Smooth muscle cell (in vitro differentiated cells): Measurements from ENCODE around the gene LAMA4. TPM values are rescaled to one million over a fixed set of nuclear protein-coding genes. Genes with fewer than 3 reads are reported as not detected.

Experiments
- DNase-seq: peaks from one replicate; lab custom pipeline; 2025; ENCODE audit not compliant: unreplicated experiment; lab: John Stamatoyannopoulos, UW
- H2AFZ ChIP-seq: fragments of 200-600 bp; sonication (generic); 2 replicates; pipeline ENCODE4 v1.6.0; 2016; ENCODE audit warnings: antibody characterized with exemption, low read depth, mild to moderate bottlenecking
- H3F3A ChIP-seq: fragments of 200-600 bp; sonication (generic); 2 replicates; pipeline ENCODE4 v1.6.0; 2017; ENCODE audit warnings: antibody characterized with exemption, low read depth
- H3K27ac ChIP-seq: fragments of 200-600 bp; sonication (generic); 2 replicates; pipeline ENCODE4 v1.5.1; 2016; ENCODE audit warnings: low read depth, mild to moderate bottlenecking
- H3K27me3 ChIP-seq: fragments of 200-600 bp; sonication (generic); 2 replicates; pipeline ENCODE4 v1.6.1; 2016; ENCODE audit warnings: low read depth, mild to moderate bottlenecking
- H3K36me3 ChIP-seq: fragments of 200-600 bp; sonication (generic); 2 replicates; pipeline ENCODE4 v1.5.1; 2016; ENCODE audit warnings: low read depth
- H3K4me1 ChIP-seq: fragments of 200-600 bp; sonication (generic); 2 replicates; pipeline ENCODE4 v1.5.1; 2016; ENCODE audit warnings: low read depth
- H3K4me2 ChIP-seq: fragments of 200-600 bp; sonication (generic); 2 replicates; pipeline ENCODE4 v1.6.0; 2016; ENCODE audit warnings: mild to moderate bottlenecking
- H3K4me3 ChIP-seq: fragments of 200-600 bp; sonication (generic); 2 replicates; pipeline ENCODE4 v1.5.1; 2016; ENCODE audit warnings: mild to moderate bottlenecking
- H3K79me2 ChIP-seq: fragments of 200-600 bp; sonication (generic); 2 replicates; pipeline ENCODE4 v1.6.0; 2016; ENCODE audit warnings: low read depth, mild to moderate bottlenecking
- H3K9ac ChIP-seq: fragments of 200-600 bp; sonication (generic); 2 replicates; pipeline ENCODE4 v1.6.0; 2016; ENCODE audit warnings: low read depth
- H3K9me3 ChIP-seq: fragments of 200-600 bp; sonication (generic); replicated peaks from 2 replicates; pipeline ENCODE4 v1.5.1; 2016; ENCODE audit warnings: low read depth
- H4K20me1 ChIP-seq: fragments of 200-600 bp; sonication (generic); 2 replicates; pipeline ENCODE4 v1.6.0; 2016; ENCODE audit warnings: low read depth
- WGBS: methylation state at CpG from one replicate; pipeline ENCODE4 v1.1.7; 2016; ENCODE audit warnings: low lambda C conversion rate; 5-methylcytosine and 5-hydroxymethylcytosine counted together
- polyA plus RNA-seq: library from polyadenylated mRNA; unstranded; fragments of >200 nt; fragmentation: Nextera tagmentation; extraction: Ambion mirVana; gene quantifications from 2 replicates; pipeline ENCODE4 v1.2.1, GENCODE V29; 2016
- total RNA-seq: library from RNA; depleted of rRNA; stranded (reverse); fragments of >200 nt; gene quantifications from 2 replicates; pipeline ENCODE4 v1.2.3, GENCODE V29; 2014
- TF ChIP-seq, protein P1 (sequence below): fragments of 200-600 bp; sonication (generic); IDR thresholded peaks from 2 replicates; pipeline ENCODE4 v1.5.1; 2017; ENCODE audit warnings: borderline replicate concordance, mild to moderate bottlenecking, antibody characterized with exemption; ENCODE audit not compliant: insufficient read depth, poor library complexity, severe bottlenecking

LAMA4 gene
- total and polyA plus RNA-seq, 2 experiments from 2014 or later = 9.1 to 29.4 TPM

DNA sequence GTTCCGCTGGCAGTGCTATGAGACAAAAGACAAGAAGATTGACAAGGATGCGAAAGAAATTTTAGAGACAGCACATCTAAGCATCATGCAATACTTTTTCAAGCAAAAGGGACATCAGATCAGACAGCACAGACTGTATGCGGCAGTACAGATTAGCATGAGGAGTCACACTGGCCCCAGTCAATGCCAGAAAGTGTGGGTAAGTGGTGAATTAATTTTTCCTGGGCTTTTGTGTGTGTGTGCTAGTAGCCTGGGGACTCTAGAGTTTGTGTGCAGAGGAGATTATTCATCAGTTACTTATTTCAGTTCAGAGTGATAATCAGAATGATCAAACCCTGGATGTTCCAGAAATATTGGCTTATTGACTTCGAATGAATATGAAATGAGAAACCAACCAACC, 47.2 kb downstream of the LAMA4 start:
- H3K4me3 ChIP-seq = no peak overlapping the region

GRCh38 chr6:112206110-112206458, 48.3 kb downstream of the LAMA4 start:
- H3K9ac ChIP-seq = no peak overlapping the region
- H3K79me2 ChIP-seq = no peaks in the 10 kb centered on the region

More for the DNA sequence above, 47.2 kb downstream of the LAMA4 start:
- Histone ChIP-seq H3K4me1 (peaks cover 11% of the 10 kb centered on the region), H3K9me3 (no peaks in the 10 kb centered on the region), H2AFZ (no peak overlapping the region), H3K36me3 (no peaks in the 10 kb centered on the region), H3F3A (no peaks in the 10 kb centered on the region), H4K20me1 (no peaks in the 10 kb centered on the region), H3K27me3 (no peaks in the 10 kb centered on the region), H3K27ac (no peak overlapping the region), H3K9ac (no peak overlapping the region), H3K79me2 (no peaks in the 10 kb centered on the region), H3K4me2 (no peak overlapping the region)
- 92% methylated on average over 4 of the region's 4 CpGs for WGBS
- TF ChIP-seq, protein P1, sequence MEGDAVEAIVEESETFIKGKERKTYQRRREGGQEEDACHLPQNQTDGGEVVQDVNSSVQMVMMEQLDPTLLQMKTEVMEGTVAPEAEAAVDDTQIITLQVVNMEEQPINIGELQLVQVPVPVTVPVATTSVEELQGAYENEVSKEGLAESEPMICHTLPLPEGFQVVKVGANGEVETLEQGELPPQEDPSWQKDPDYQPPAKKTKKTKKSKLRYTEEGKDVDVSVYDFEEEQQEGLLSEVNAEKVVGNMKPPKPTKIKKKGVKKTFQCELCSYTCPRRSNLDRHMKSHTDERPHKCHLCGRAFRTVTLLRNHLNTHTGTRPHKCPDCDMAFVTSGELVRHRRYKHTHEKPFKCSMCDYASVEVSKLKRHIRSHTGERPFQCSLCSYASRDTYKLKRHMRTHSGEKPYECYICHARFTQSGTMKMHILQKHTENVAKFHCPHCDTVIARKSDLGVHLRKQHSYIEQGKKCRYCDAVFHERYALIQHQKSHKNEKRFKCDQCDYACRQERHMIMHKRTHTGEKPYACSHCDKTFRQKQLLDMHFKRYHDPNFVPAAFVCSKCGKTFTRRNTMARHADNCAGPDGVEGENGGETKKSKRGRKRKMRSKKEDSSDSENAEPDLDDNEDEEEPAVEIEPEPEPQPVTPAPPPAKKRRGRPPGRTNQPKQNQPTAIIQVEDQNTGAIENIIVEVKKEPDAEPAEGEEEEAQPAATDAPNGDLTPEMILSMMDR = no peak
- no peak for DNase-seq

GRCh38 chr6:112205427-112206109, 48.8 kb downstream of the LAMA4 start:
- Histone ChIP-seq H3F3A (no peaks in the 10 kb centered on the region), H3K4me3 (no peak overlapping the region), H3K27me3 (no peaks in the 10 kb centered on the region), H3K27ac (no peak overlapping the region), H2AFZ (no peak overlapping the region), H3K4me1 (peaks cover 11% of the 10 kb centered on the region), H3K9me3 (no peaks in the 10 kb centered on the region), H3K36me3 (no peaks in the 10 kb centered on the region), H3K79me2 (no peaks in the 10 kb centered on the region), H3K4me2 (no peak overlapping the region), H4K20me1 (no peaks in the 10 kb centered on the region), H3K9ac (no peak overlapping the region)
- no peak for DNase-seq
- WGBS = 75% methylated on average over 5 of the region's 5 CpGs
- TF ChIP-seq, protein P1 = no peak

More at GRCh38 chr6:112206110-112206458, 48.3 kb downstream of the LAMA4 start:
- no peak overlapping the region for H3K4me2 ChIP-seq
- TF ChIP-seq, protein P1 = no peak
- H3K27ac ChIP-seq = no peak overlapping the region
- H3K36me3 ChIP-seq = no peaks in the 10 kb centered on the region
- no peaks in the 10 kb centered on the region for H4K20me1 ChIP-seq
- DNase-seq = no peak
- no peak overlapping the region for H3K4me3 ChIP-seq
- no peaks in the 10 kb centered on the region for H3F3A ChIP-seq
- H3K4me1 ChIP-seq = peaks cover 11% of the 10 kb centered on the region
- no peak overlapping the region for H2AFZ ChIP-seq
- H3K9me3 ChIP-seq = no peaks in the 10 kb centered on the region
- no peaks in the 10 kb centered on the region for H3K27me3 ChIP-seq

GRCh38 chr6:112204350-112204706, 50.0 kb downstream of the LAMA4 start:
- Histone ChIP-seq H2AFZ (no peak overlapping the region), H3K9me3 (no peaks in the 10 kb centered on the region), H3K4me1 (peaks cover 11% of the 10 kb centered on the region), H3K9ac (no peak overlapping the region), H3K79me2 (no peaks in the 10 kb centered on the region), H3K36me3 (no peaks in the 10 kb centered on the region), H4K20me1 (no peaks in the 10 kb centered on the region), H3K4me2 (no peak overlapping the region), H3K27ac (no peak overlapping the region), H3K27me3 (no peaks in the 10 kb centered on the region), H3K4me3 (no peak overlapping the region), H3F3A (no peaks in the 10 kb centered on the region)
- TF ChIP-seq, protein P1 = no peak
- no peak for DNase-seq
- 90% methylated on average over 4 of the region's 4 CpGs for WGBS
